K562 (cell line): ENCODE measurements around the gene CFAP157. TPM values are rescaled to one million over a fixed set of nuclear protein-coding genes. Genes with fewer than 3 reads are reported as not detected.

Experiments used
- ETS1 ChIP-seq: conservative IDR thresholded peaks from 2 replicates; pipeline ENCODE4 v1.6.1; 2011; ENCODE audit warnings: low read depth, mild to moderate bottlenecking, low read length; ENCODE audit not compliant: control insufficient read depth
- MGA ChIP-seq: fragments of 450-650 bp; IDR thresholded peaks from 2 replicates; pipeline ENCODE4 v1.6.1; 2016; ENCODE audit warnings: mild to moderate bottlenecking, moderate library complexity
- NFE2 ChIP-seq: IDR thresholded peaks from 2 replicates; pipeline ENCODE4 v1.6.1; 2014; ENCODE audit warnings: antibody characterized with exemption, low read depth
- NR4A1 ChIP-seq, 2 experiments: fragments of 250-450 bp in 1 of 2; fragments of 450-650 bp in 1 of 2; sonication (Bioruptor Pico) in 1 of 2; IDR thresholded peaks; 2 replicates each; pipeline versions ENCODE4 v1.4.0 to v1.6.1; 2016 to 2020; ENCODE audit warnings: mild to moderate bottlenecking in 2 of 2, missing compliant biosample characterization in 1 of 2, missing genetic modification characterization in 1 of 2, moderate library complexity in 1 of 2
- POU5F1 ChIP-seq: fragments of 150-350 bp; IDR thresholded peaks from 2 replicates; pipeline ENCODE4 v1.6.1; 2014; ENCODE audit warnings: borderline replicate concordance, low read length, low read depth, mild to moderate bottlenecking; ENCODE audit not compliant: partially characterized antibody
- RNF2 ChIP-seq: sonication (generic); IDR thresholded peaks from 2 replicates; pipeline ENCODE4 v1.6.1; 2016
- ZBTB2 ChIP-seq: fragments of 450-650 bp; IDR thresholded peaks from 2 replicates; pipeline ENCODE4 v1.6.1; 2016; ENCODE audit warnings: antibody characterized with exemption
- ZC3H11A ChIP-seq: IDR thresholded peaks from 2 replicates; pipeline ENCODE4 v1.6.1; 2012; ENCODE audit warnings: low read depth, low read length, improper control_type of control experiment
- ZNF184 ChIP-seq: sonication (generic); formaldehyde crosslinking; IDR thresholded peaks from 2 replicates; pipeline ENCODE4 v1.5.0; 2020; ENCODE audit warnings: missing genetic modification reagents
- ZNF282 ChIP-seq: sonication (generic); formaldehyde crosslinking; IDR thresholded peaks from 2 replicates; pipeline ENCODE4 v1.8.1; 2023; ENCODE audit warnings: missing genetic modification reagents
- polyA plus RNA-seq, 8 experiments: library from polyadenylated mRNA; depleted of rRNA in 4 of 8; stranded (reverse) in 5 of 8; unstranded in 3 of 8; fragments of >200 nt; fragmentation: Nextera tagmentation in 2 of 8; fragmentation: Illumina TruSeq in 1 of 8; extraction: Ambion mirVana in 2 of 8; extraction: Trizol in 1 of 8; gene quantifications; 2 replicates each; pipeline versions ENCODE4 v1.2.1 to v1.2.3, GENCODE V29; 2011 to 2014; ENCODE audit warnings: inconsistent platforms in 1 of 8, missing spikeins in 1 of 8
- total RNA-seq, 7 experiments: library from RNA; depleted of rRNA in 6 of 7; stranded (reverse); fragments of >200 nt in 6 of 7; fragmentation: Illumina TruSeq in 2 of 7; extraction: Trizol in 2 of 7; gene quantifications; 2 replicates each; pipeline versions ENCODE4 v1.2.1 to v1.2.3, GENCODE V29; 2011 to 2021; ENCODE audit warnings: low replicate concordance in 1 of 7

CFAP157 gene
- total and polyA plus RNA-seq, 9 of the 15 experiments (the other 6 are each of a cell fraction or from before 2014, with no cell fraction given): 0.03 TPM; not detected in 8

GRCh38 chr9:127734747-127735529, 28.1 kb downstream of the CFAP157 start, which contains the start of gene TOR2A (continued):
- peak; percentile 28; the same call in 1 of the 2 replicates for TF ChIP-seq MGA
- TF ChIP-seq NFE2: 0 out of 2 replicates have a peak, but pooled peaks have one; percentile 11
- TF ChIP-seq ZBTB2: no peak; the same call in 1 of the 2 replicates
- TF ChIP-seq NR4A1 (CRISPR knock-in tag; IDR thresholded peaks at IDR 0.05): no peak
- TF ChIP-seq NR4A1 (tag; IDR thresholded peaks at IDR 0.05): 0 out of 2 replicates have a peak, but pooled peaks have one; percentile 27
- TF ChIP-seq POU5F1: peak; percentile 73
- TF ChIP-seq RNF2: peak; percentile 59; the same call in 1 of the 2 replicates
- TF ChIP-seq ZC3H11A: no peak
- TF ChIP-seq ZNF184 (CRISPR knock-in tag): no peak
- 0 out of 2 replicates have a peak, but pooled peaks have one; percentile 56 for TF ChIP-seq ZNF282 (CRISPR knock-in tag)
- peak; percentile 99 for TF ChIP-seq ETS1
